LNCaP clone FGC (cell line): ENCODE data around the gene TBC1D16.
"Not testable (repeated sequence)": the region's sequence is repeated elsewhere in the genome, so short reads cannot be mapped to it uniquely, and the experiment has no call there.

Source experiments
- DNase-seq: peaks from one replicate; pipeline ENCODE4 v3.0.0-alpha.2; 2011; ENCODE audit warnings: low read depth
- H3K4me3 ChIP-seq: 2 replicates; pipeline ENCODE4 v1.5.1; 2011; ENCODE audit warnings: mild to moderate bottlenecking, low read depth, low read length, control low read depth
- TF ChIP-seq, protein P1 (sequence below): IDR thresholded peaks from 2 replicates; pipeline ENCODE4 v1.5.1; 2012; ENCODE audit warnings: mild to moderate bottlenecking; ENCODE audit not compliant: control insufficient read depth, insufficient read depth; ENCODE audit errors: extremely low read depth

TBC1D16 gene

DNA sequence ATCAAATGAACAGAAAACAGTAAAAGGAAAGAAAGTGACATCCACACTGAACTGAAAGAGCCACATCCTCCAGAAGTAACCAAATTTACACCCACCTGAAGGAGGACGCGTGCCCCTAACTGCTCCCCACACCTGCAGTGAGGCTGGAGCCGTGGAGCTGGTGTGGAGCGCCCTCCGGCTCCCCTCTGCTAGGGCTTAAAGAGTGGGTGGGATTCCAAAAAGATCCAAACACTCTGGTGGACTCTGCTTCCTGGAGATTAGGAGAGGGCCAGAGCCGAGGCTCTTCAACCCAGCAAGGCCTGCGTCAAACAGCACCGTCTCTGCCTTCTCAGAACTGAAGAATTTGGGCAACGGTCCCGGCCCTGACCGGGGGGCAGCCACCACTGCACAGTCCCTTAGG lies 16.0 kb upstream of the TBC1D16 start:
- no peak for DNase-seq
- H3K4me3 ChIP-seq, result no peak overlapping the region
- TF ChIP-seq, protein P1, sequence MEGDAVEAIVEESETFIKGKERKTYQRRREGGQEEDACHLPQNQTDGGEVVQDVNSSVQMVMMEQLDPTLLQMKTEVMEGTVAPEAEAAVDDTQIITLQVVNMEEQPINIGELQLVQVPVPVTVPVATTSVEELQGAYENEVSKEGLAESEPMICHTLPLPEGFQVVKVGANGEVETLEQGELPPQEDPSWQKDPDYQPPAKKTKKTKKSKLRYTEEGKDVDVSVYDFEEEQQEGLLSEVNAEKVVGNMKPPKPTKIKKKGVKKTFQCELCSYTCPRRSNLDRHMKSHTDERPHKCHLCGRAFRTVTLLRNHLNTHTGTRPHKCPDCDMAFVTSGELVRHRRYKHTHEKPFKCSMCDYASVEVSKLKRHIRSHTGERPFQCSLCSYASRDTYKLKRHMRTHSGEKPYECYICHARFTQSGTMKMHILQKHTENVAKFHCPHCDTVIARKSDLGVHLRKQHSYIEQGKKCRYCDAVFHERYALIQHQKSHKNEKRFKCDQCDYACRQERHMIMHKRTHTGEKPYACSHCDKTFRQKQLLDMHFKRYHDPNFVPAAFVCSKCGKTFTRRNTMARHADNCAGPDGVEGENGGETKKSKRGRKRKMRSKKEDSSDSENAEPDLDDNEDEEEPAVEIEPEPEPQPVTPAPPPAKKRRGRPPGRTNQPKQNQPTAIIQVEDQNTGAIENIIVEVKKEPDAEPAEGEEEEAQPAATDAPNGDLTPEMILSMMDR, result no peak

DNA sequence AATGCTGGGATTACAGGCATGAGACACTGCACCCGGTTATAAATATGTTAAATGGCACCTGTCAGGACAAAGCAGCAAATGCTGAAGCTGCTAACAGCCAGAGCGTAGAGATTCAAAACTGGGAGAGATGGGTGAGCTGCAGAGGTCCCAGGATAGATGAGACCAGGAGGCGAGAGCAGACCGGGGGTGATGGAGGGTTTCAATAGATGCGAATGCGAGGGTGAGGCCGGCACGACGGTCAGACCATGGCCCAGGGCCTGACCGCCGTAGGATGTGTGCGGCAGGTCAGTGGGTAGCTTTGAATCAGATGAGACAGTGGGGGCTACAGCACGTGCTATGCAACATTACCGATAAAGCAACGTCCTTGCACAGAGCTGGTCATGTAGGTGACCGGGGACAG lies 15.0 kb upstream of the TBC1D16 start:
- TF ChIP-seq, protein P1, result no peak
- no peak for DNase-seq

GRCh38 chr17:80049986-80050385 lies 14.3 kb upstream of the TBC1D16 start:
- no peak for DNase-seq
- no peak overlapping the region for H3K4me3 ChIP-seq
- TF ChIP-seq, protein P1, result no peak

More for the DNA sequence above, 15.0 kb upstream of the TBC1D16 start:
- no peak overlapping the region for H3K4me3 ChIP-seq

GRCh38 chr17:80047176-80047575 lies 11.5 kb upstream of the TBC1D16 start:
- H3K4me3 ChIP-seq, result no peak overlapping the region
- DNase-seq, result no peak
- TF ChIP-seq, protein P1, result no peak

- not testable (repeated sequence) for DNase-seq, H3K4me3 ChIP-seq
Measured at GRCh38 chr17:80046709-80047108, 11.0 kb upstream of the TBC1D16 start.

GRCh38 chr17:80045703-80046102 lies 10.0 kb upstream of the TBC1D16 start:
- H3K4me3 ChIP-seq, result no peak overlapping the region
- no peak for DNase-seq
- TF ChIP-seq, protein P1, result no peak

DNA sequence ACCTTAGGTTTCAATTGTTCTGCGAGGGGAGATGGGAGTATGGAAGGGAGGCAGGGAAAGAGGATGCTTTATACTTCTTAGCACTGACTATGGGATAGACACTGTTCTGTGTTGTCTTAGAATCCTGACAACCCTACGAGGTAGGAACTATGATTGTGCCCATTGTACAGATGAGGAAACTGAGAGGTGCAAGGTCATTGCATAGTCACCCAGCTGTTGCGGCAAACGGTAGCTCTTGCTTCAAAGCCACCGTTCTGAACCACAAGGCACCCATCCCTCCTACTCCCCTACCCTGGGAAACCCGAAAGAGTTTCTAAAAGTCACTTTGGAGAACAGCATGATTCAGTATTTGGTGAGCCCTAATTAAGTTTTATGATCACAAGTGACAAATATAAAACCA lies 8.3 kb upstream of the TBC1D16 start:
- no peak for DNase-seq
- TF ChIP-seq, protein P1, result no peak

More for the DNA sequence above, 8.3 kb upstream of the TBC1D16 start:
- H3K4me3 ChIP-seq, result no peak overlapping the region
